Measurements from ENCODE around the gene ANO10. TPM values are rescaled to one million over a fixed set of nuclear protein-coding genes. Genes with fewer than 3 reads are reported as not detected.

Gene ANO10
- total RNA-seq, 1 donor from 2014 or later = 57.3 TPM

DNA sequence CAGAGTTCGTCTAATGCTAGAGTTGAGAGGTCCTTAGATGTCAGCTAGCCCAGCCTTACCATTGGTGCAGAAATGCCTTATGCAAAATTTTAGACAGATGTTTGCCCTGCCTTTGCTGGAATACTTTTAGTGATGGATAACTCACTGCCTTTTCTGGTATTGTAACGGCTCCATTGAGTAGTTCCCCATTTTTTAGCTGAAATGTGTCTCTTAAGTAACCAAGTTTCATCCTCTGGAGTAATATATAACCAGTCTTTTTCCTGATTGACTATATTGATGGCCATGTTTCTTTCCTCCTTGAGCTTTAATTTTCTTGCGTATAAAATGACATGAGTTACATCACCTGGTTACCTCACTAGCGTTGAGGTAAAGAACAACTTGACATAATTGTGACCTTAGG is 290.4 kb downstream of the ANO10 start:
- TF ChIP-seq, protein P1, sequence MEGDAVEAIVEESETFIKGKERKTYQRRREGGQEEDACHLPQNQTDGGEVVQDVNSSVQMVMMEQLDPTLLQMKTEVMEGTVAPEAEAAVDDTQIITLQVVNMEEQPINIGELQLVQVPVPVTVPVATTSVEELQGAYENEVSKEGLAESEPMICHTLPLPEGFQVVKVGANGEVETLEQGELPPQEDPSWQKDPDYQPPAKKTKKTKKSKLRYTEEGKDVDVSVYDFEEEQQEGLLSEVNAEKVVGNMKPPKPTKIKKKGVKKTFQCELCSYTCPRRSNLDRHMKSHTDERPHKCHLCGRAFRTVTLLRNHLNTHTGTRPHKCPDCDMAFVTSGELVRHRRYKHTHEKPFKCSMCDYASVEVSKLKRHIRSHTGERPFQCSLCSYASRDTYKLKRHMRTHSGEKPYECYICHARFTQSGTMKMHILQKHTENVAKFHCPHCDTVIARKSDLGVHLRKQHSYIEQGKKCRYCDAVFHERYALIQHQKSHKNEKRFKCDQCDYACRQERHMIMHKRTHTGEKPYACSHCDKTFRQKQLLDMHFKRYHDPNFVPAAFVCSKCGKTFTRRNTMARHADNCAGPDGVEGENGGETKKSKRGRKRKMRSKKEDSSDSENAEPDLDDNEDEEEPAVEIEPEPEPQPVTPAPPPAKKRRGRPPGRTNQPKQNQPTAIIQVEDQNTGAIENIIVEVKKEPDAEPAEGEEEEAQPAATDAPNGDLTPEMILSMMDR (IDR thresholded peaks at IDR 0.05; ENCODE audit: insufficient read depth, low read length, poor library complexity, severe bottlenecking) = no peak
- H3K36me3 ChIP-seq (ENCODE audit: control insufficient read depth, insufficient read depth, low read length) = no peaks in the 10 kb centered on the region

DNA sequence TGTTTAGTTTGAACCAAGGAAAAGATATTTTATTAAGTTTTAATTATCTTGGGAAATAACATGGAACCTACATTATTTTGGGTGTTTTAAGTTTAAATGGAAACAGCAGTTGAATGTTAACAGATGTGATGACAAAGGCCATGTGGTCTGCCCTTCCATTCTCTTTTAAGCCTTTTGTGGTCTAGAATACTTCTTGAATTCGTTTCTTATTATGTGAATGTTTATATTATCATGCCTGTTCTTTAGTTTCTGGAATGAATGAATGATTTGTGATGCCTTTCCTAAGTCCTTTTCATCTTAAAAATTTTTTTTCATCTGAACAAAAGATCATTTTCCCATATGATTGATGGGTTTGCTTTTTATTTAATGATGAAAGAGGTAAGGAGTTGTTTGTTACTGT is 290.8 kb downstream of the ANO10 start:
- Histone ChIP-seq H3K4me3 (ENCODE audit: low read depth, low read length) (no peak overlapping the region), H3K27me3 (ENCODE audit: control insufficient read depth, insufficient read depth, low read length) (no peaks in the 10 kb centered on the region), H3K36me3 (ENCODE audit: control insufficient read depth, insufficient read depth, low read length) (no peaks in the 10 kb centered on the region)
- TF ChIP-seq, protein P1 (IDR thresholded peaks at IDR 0.05; ENCODE audit: insufficient read depth, low read length, poor library complexity, severe bottlenecking) = no peak
- DNase-seq (ENCODE audit: low read depth) = no peak

More for the DNA sequence above, 290.4 kb downstream of the ANO10 start:
- Histone ChIP-seq H3K27me3 (ENCODE audit: control insufficient read depth, insufficient read depth, low read length) (no peaks in the 10 kb centered on the region), H3K4me3 (ENCODE audit: low read depth, low read length) (no peak overlapping the region)
- DNase-seq (ENCODE audit: low read depth) = no peak

GRCh38 chr3:43328653-43329052 is 293.2 kb downstream of the ANO10 start:
- no peaks in the 10 kb centered on the region for H3K36me3 ChIP-seq (ENCODE audit: control insufficient read depth, insufficient read depth, low read length)
- no peaks in the 10 kb centered on the region for H3K27me3 ChIP-seq (ENCODE audit: control insufficient read depth, insufficient read depth, low read length)
- no peak overlapping the region for H3K4me3 ChIP-seq (ENCODE audit: low read depth, low read length)
- TF ChIP-seq, protein P1 (IDR thresholded peaks at IDR 0.05; ENCODE audit: insufficient read depth, low read length, poor library complexity, severe bottlenecking) = no peak
- no peak for DNase-seq (ENCODE audit: low read depth)

GRCh38 chr3:43327582-43327979 is 294.2 kb downstream of the ANO10 start:
- Histone ChIP-seq H3K4me3 (ENCODE audit: low read depth, low read length) (no peak overlapping the region), H3K27me3 (ENCODE audit: control insufficient read depth, insufficient read depth, low read length) (no peaks in the 10 kb centered on the region), H3K36me3 (ENCODE audit: control insufficient read depth, insufficient read depth, low read length) (no peaks in the 10 kb centered on the region)
- TF ChIP-seq, protein P1 (IDR thresholded peaks at IDR 0.05; ENCODE audit: insufficient read depth, low read length, poor library complexity, severe bottlenecking) = no peak
- no peak for DNase-seq (ENCODE audit: low read depth)

DNA sequence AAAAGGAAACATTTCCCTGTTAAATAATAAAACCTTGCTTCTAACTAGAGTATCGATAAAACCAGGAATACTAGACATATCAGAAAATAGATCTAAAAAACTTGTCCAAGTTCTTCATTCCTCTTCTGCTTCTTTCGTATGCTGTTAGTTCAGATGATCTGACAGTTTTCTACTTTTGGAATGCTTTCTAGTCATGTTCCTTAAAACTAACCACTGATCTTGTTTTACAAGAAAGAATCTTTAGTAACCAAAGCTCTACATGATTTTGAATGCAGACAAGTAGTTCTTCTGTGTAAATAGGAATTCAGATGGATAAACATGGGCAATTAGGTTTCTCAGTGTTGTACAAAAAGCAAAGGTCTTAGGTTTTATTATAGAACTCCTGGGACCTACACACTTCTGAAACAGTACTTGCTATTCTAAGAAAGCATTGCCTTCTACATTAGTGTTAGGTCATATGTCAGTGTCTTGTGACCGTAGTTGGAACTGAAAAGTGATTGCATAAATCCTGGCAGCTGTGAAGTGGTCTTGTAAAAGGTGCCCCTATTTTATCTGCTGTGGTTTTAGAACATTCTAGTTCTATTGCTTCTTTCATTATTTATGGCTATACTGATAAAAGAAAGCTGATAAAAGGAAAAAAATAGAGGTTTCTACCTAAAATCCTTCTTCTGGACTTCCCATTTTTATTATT is 294.8 kb downstream of the ANO10 start:
- TF ChIP-seq, protein P1 (IDR thresholded peaks at IDR 0.05; ENCODE audit: insufficient read depth, low read length, poor library complexity, severe bottlenecking) = no peak
- Histone ChIP-seq H3K27me3 (ENCODE audit: control insufficient read depth, insufficient read depth, low read length) (no peaks in the 10 kb centered on the region), H3K36me3 (ENCODE audit: control insufficient read depth, insufficient read depth, low read length) (no peaks in the 10 kb centered on the region), H3K4me3 (ENCODE audit: low read depth, low read length) (no peak overlapping the region)
- DNase-seq (ENCODE audit: low read depth) = no peak

GRCh38 chr3:43323541-43323940 is 298.3 kb downstream of the ANO10 start:
- no peaks in the 10 kb centered on the region for H3K27me3 ChIP-seq (ENCODE audit: control insufficient read depth, insufficient read depth, low read length)
- no peaks in the 10 kb centered on the region for H3K36me3 ChIP-seq (ENCODE audit: control insufficient read depth, insufficient read depth, low read length)
- DNase-seq (ENCODE audit: low read depth) = no peak
- TF ChIP-seq, protein P1 (IDR thresholded peaks at IDR 0.05; ENCODE audit: insufficient read depth, low read length, poor library complexity, severe bottlenecking) = no peak
- no peak overlapping the region for H3K4me3 ChIP-seq (ENCODE audit: low read depth, low read length)
